Astrocyte (in vitro differentiated cells and primary cell): ENCODE measurements around the gene CXCR5.

Experiments used
- EZH2 ChIP-seq: IDR thresholded peaks from 2 replicates; pipeline ENCODE4 v1.6.1; 2012; ENCODE audit warnings: mild to moderate bottlenecking, low read length, inconsistent platforms; ENCODE audit not compliant: insufficient read depth
- TF ChIP-seq, protein P1 (sequence below): IDR thresholded peaks from 2 replicates; pipeline ENCODE4 v1.5.1; 2011; ENCODE audit warnings: low read depth, mild to moderate bottlenecking, inconsistent platforms, low read length, moderate library complexity; ENCODE audit not compliant: insufficient read depth

DNA sequence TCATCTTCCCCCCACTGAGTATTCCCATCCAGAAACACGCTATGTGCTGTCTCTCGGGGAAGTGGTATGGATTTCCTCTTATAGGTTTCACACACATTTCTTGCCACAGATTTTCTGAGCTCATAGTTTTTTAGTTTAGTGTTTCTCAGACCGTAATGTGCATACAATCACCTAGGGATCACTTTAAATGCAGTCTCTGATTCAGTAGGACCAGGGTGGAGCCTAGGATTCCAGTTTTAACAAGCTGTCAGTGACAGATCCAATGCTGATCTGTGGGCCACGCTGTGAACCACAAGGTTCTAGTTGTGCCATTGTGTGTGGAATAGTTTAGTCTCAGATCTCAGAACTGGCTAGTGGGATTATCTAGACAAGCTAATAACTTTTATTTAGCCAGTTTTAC lies 23.7 kb upstream of the CXCR5 start:
- TF ChIP-seq, protein P1, sequence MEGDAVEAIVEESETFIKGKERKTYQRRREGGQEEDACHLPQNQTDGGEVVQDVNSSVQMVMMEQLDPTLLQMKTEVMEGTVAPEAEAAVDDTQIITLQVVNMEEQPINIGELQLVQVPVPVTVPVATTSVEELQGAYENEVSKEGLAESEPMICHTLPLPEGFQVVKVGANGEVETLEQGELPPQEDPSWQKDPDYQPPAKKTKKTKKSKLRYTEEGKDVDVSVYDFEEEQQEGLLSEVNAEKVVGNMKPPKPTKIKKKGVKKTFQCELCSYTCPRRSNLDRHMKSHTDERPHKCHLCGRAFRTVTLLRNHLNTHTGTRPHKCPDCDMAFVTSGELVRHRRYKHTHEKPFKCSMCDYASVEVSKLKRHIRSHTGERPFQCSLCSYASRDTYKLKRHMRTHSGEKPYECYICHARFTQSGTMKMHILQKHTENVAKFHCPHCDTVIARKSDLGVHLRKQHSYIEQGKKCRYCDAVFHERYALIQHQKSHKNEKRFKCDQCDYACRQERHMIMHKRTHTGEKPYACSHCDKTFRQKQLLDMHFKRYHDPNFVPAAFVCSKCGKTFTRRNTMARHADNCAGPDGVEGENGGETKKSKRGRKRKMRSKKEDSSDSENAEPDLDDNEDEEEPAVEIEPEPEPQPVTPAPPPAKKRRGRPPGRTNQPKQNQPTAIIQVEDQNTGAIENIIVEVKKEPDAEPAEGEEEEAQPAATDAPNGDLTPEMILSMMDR: no peak
- no peak for TF ChIP-seq EZH2
